Measurements from ENCODE around the gene TSPAN33. TPM values are rescaled to one million over a fixed set of nuclear protein-coding genes. Genes with fewer than 3 reads are reported as not detected.

TSPAN33 gene
- total and polyA plus RNA-seq, 2 of the 13 experiments (the other 11 are each of a cell fraction or from before 2014, with no cell fraction given), result 15.3 to 16.5 TPM

DNA sequence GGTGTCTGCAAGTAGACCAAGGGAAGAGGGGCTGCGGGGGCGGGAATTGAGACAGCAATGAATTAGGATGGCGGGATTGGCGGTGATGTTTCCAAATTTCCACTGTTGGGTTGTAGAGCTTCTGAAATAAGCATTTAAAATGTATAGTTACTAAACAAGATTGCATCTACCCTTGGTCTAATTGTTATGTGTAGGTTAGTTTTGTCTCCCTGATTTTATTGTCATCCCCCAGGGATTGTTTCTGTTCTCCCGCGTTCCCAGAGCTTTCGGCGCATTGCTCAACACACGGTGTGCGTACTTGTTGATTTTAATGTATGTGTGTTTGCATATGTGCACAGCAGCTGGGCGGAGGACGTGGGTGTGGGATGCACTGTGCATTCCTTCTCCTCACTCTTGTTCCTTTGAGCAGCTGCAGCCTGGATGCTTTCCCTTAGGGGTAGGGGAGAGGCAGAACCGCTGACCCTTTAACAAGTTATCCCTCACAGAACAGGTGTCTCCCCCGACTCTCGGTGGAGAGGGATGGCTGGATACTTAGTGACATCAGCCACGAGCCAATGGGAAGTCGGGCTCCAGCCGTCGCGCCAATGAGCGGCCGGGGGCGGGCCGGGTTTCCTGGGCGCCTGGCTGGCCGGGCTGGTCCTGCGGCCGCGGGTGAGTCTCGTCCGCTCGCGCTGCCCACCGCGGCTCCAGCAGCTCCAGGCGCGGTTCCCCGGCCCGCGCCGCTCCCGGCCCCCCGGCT is at the start of gene TSPAN33 (continued):
- no peak for TF ChIP-seq ZBTB25 (CRISPR knock-in tag; IDR thresholded peaks at IDR 0.05)
- TF ChIP-seq, protein P1, sequence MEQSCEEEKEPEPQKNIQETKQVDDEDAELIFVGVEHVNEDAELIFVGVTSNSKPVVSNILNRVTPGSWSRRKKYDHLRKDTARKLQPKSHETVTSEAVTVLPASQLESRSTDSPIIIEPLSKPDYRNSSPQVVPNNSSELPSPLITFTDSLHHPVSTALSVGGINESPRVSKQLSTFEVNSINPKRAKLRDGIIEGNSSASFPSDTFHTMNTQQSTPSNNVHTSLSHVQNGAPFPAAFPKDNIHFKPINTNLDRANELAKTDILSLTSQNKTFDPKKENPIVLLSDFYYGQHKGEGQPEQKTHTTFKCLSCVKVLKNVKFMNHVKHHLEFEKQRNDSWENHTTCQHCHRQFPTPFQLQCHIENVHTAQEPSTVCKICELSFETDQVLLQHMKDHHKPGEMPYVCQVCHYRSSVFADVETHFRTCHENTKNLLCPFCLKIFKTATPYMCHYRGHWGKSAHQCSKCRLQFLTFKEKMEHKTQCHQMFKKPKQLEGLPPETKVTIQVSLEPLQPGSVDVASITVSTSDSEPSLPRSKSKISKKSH (CRISPR knock-in tag; IDR thresholded peaks at IDR 0.05; ENCODE audit: borderline replicate concordance), result no peak
- TF ChIP-seq ZNF556 (CRISPR knock-in tag; IDR thresholded peaks at IDR 0.05; ENCODE audit: borderline replicate concordance), result no peak
- TF ChIP-seq ZNF891 (CRISPR knock-in tag; IDR thresholded peaks at IDR 0.05), result no peak
- no peak for TF ChIP-seq MTA3 (CRISPR knock-in tag; IDR thresholded peaks at IDR 0.05)
- TF ChIP-seq ATM (IDR thresholded peaks at IDR 0.05; ENCODE audit: borderline replicate concordance), result no peak
- TF ChIP-seq CC2D1A (CRISPR knock-in tag; IDR thresholded peaks at IDR 0.05), result no peak
- TF ChIP-seq YEATS2 (CRISPR knock-in tag; IDR thresholded peaks at IDR 0.05; ENCODE audit: borderline replicate concordance), result peak; percentile 53; the same call in 1 of the 2 replicates
- TF ChIP-seq HCFC1 (IDR thresholded peaks at IDR 0.05; ENCODE audit: low read depth, low read length), result no peak
- TF ChIP-seq NFYC (CRISPR knock-in tag; IDR thresholded peaks at IDR 0.05), result peak; percentile 84
- no peak for TF ChIP-seq TBL1XR1 (IDR thresholded peaks at IDR 0.05; ENCODE audit: borderline replicate concordance, low read length, partially characterized antibody)
- TF ChIP-seq, protein P2, sequence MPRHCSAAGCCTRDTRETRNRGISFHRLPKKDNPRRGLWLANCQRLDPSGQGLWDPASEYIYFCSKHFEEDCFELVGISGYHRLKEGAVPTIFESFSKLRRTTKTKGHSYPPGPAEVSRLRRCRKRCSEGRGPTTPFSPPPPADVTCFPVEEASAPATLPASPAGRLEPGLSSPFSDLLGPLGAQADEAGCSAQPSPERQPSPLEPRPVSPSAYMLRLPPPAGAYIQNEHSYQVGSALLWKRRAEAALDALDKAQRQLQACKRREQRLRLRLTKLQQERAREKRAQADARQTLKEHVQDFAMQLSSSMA (CRISPR knock-in tag; IDR thresholded peaks at IDR 0.05), result no peak
- no peak for TF ChIP-seq IRF2 (CRISPR knock-in tag; IDR thresholded peaks at IDR 0.05)
- peak; percentile 51; the same call in 1 of the 2 replicates for TF ChIP-seq ZBTB20 (CRISPR knock-in tag; IDR thresholded peaks at IDR 0.05; ENCODE audit: borderline replicate concordance, low read depth)
- no peak for TF ChIP-seq PAWR (CRISPR knock-in tag; IDR thresholded peaks at IDR 0.05; ENCODE audit: borderline replicate concordance)
- no peak for TF ChIP-seq ZKSCAN5 (CRISPR knock-in tag; IDR thresholded peaks at IDR 0.05)
- TF ChIP-seq ZBTB33 (CRISPR knock-in tag; IDR thresholded peaks at IDR 0.05), result no peak
- TF ChIP-seq MED8 (CRISPR knock-in tag; IDR thresholded peaks at IDR 0.05; ENCODE audit: insufficient replicate concordance), result no peak
- TF ChIP-seq, protein P3, sequence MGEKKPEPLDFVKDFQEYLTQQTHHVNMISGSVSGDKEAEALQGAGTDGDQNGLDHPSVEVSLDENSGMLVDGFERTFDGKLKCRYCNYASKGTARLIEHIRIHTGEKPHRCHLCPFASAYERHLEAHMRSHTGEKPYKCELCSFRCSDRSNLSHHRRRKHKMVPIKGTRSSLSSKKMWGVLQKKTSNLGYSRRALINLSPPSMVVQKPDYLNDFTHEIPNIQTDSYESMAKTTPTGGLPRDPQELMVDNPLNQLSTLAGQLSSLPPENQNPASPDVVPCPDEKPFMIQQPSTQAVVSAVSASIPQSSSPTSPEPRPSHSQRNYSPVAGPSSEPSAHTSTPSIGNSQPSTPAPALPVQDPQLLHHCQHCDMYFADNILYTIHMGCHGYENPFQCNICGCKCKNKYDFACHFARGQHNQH (CRISPR knock-in tag; IDR thresholded peaks at IDR 0.05), result no peak
- TF ChIP-seq NR0B2 (CRISPR knock-in tag; IDR thresholded peaks at IDR 0.05), result 0 out of 2 replicates have a peak, but pooled peaks have one; percentile 18
- no peak for TF ChIP-seq JUNB (CRISPR knock-in tag; IDR thresholded peaks at IDR 0.05; ENCODE audit: borderline replicate concordance)
- TF ChIP-seq ZNF660 (CRISPR knock-in tag; IDR thresholded peaks at IDR 0.05; ENCODE audit: borderline replicate concordance, low read depth), result no peak
- TF ChIP-seq ZFP36 (IDR thresholded peaks at IDR 0.05; ENCODE audit: borderline replicate concordance, low read depth, low read length, partially characterized antibody), result no peak

Data from HepG2 (cell line).